GM18873 (cell line): ENCODE results near the gene GRIK2.
"Not testable (repeated sequence)": the region's sequence is repeated elsewhere in the genome, so short reads cannot be mapped to it uniquely, and the experiment has no call there.

ENCODE experiments used
- ATAC-seq: cut with Tn5 transposase; IDR thresholded peaks from one replicate; pipeline ENCODE4 v1.9.1; 2021; ENCODE audit warnings: mild to moderate bottlenecking, moderate library complexity, moderate number of reproducible peaks; ENCODE audit not compliant: unreplicated experiment, low FRiP score

GRIK2 gene

DNA sequence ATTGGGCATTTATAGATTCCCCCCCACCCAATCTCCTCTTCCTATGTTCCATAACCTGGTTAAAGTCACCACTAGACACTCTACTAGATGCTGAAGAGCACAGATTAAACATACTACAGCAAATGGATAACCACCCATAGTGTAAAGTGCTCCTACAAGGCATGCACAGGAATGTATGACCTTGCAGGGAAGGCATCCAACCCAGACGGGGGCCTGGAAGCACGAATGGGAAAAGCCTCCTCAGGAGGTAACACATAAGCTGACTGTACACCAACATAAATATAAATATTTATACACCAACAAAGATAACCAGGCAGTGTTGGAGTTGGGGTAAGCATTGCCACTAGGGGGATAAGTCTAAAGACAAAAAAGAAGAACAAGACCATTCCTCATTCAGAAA lies 691.7 kb downstream of the GRIK2 start:
- ATAC-seq, result no peak

DNA sequence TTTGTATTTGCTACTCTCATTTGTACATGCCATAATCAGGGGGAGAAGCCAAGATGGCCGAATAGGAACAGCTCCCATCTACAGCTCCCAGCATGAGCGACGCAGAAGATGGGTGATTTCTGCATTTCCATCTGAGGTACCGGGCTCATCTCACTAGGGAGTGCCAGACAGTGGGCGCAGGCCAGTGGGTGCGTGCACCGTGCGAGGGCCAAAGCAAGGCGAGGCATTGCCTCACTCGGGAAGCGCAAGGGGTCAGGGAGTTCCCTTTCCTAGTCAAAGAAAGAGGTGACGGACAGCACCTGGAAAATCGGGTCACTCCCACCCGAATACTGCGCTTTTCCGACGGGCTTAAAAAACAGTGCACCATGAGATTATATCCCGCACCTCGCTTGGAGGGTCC lies 694.7 kb downstream of the GRIK2 start:
- ATAC-seq, result not testable (repeated sequence)

DNA sequence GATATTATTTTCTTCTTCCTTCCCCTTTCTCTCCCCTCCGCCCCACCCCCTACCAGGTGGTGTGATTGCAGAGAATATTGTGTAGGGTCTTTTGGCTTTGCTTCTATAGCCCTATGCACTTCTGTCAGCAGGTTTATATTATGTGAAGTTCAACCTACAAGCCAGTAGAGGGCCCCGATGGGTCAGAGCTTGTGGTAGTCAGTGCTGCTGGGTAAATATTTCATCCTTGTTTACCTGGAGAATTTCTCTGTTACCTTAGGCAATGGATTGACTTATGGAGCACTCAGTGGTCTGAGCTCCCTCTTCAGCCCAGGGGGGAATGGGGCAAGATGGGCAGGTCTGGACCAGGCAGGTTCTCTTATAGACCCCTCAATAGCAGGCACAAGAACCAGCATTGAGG lies 720.9 kb downstream of the GRIK2 start:
- no peak for ATAC-seq

DNA sequence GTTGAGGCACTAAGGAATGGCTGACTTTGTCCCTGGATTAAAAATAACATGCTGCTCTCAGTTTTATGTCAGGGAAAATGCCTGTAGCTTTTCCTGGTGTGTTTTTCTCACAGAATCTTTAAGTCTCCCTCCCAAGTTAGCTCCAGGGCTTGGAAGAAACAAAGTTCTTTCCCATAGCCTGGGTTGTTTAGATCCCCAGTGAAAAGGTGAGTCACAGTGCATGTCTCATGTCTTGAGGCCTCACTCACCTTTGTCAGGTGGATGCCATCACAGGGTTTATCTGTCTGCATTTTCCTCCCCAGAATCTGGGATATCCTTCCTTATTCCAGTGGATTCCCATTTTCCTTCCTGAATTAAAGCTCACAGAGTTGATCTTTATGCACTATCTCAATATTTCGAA lies 722.4 kb downstream of the GRIK2 start:
- ATAC-seq, result no peak

DNA sequence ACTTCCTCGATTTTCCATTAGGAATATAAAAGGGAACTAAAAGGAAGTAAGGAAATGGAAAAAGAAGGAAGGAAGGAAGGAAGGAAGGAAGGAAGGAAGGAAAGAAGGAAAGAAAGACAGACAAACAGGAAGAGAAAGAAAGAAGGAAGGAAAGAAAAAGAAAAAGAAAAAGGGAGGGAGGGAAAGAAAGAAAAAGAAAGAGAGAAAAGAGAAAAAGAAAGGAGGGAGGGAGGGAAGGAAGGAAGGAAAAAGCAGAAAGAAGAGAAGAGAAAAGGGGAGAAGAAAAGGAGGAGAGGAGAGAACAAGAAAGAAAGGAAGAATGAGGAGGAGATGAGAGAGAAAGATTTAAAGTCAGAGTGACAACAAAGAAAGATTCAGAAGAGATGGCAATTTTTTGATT lies 724.5 kb downstream of the GRIK2 start:
- ATAC-seq, result no peak
